Spleen (tissue), 7 donors: ENCODE data around the gene EML5.

Source experiments
- POLR2AphosphoS5 ChIP-seq, 3 donors: sonication (generic); formaldehyde crosslinking; IDR thresholded peaks; one replicate each; pipeline ENCODE4 v1.5.1; 2017; ENCODE audit warnings: antibody characterized with exemption in 3 of 3
- TF ChIP-seq, protein P1 (sequence below), 11 experiments: fragments of 200-600 bp in 7 of 11; fragments of 450-650 bp in 4 of 11; sonication (generic) in 4 of 11; IDR thresholded peaks in 8 of 11; conservative IDR thresholded peaks in 3 of 11; 1 replicate in 7 of 11; 2 replicates in 4 of 11; pipeline versions ENCODE4 v1.4.0 to v1.8.0; 2016 to 2021; ENCODE audit warnings: antibody characterized with exemption in 11 of 11, inconsistent platforms in 4 of 11, mild to moderate bottlenecking in 1 of 11
- donor health status: DM: no; HTN: no; CAD: no; lungs with moderate emphysema.
- donor health status: DM: no; HTN: no; CAD: no.
- donor health status: DM: no; HTN: no; CAD: no.

DNA sequence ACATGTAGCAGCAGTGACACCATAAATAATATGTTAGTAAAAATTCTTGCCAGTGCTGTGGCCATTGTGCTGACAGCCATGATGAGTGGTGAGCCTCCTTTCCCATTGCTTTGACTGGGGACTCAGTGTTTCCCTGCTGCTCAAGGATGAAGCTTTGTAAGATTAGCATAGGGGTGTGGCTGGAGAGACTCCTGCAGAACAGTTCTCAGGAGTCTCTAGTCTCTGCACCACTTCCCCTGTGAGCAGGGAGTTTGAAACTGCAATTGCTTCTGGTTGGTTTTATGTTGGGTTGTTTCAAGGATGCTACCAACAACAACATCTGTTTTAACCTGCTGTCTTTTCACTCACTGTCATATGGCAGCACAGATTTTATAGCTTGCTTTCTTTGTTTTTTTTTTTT, 188.5 kb downstream of the EML5 start:
- no peak for TF ChIP-seq POLR2AphosphoS5 (IDR thresholded peaks at IDR 0.05)
- TF ChIP-seq, protein P1, sequence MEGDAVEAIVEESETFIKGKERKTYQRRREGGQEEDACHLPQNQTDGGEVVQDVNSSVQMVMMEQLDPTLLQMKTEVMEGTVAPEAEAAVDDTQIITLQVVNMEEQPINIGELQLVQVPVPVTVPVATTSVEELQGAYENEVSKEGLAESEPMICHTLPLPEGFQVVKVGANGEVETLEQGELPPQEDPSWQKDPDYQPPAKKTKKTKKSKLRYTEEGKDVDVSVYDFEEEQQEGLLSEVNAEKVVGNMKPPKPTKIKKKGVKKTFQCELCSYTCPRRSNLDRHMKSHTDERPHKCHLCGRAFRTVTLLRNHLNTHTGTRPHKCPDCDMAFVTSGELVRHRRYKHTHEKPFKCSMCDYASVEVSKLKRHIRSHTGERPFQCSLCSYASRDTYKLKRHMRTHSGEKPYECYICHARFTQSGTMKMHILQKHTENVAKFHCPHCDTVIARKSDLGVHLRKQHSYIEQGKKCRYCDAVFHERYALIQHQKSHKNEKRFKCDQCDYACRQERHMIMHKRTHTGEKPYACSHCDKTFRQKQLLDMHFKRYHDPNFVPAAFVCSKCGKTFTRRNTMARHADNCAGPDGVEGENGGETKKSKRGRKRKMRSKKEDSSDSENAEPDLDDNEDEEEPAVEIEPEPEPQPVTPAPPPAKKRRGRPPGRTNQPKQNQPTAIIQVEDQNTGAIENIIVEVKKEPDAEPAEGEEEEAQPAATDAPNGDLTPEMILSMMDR (IDR thresholded peaks at IDR 0.05 in 8 of 11, conservative IDR thresholded peaks at IDR 0.05 in 3 of 11): no peak
